Amniotic stem cell (primary cell): Measurements from ENCODE around the gene FLNC.

Experiments
- DNase-seq: peaks from one replicate; lab custom pipeline; 2025; lab: John Stamatoyannopoulos, UW

Gene FLNC

DNA sequence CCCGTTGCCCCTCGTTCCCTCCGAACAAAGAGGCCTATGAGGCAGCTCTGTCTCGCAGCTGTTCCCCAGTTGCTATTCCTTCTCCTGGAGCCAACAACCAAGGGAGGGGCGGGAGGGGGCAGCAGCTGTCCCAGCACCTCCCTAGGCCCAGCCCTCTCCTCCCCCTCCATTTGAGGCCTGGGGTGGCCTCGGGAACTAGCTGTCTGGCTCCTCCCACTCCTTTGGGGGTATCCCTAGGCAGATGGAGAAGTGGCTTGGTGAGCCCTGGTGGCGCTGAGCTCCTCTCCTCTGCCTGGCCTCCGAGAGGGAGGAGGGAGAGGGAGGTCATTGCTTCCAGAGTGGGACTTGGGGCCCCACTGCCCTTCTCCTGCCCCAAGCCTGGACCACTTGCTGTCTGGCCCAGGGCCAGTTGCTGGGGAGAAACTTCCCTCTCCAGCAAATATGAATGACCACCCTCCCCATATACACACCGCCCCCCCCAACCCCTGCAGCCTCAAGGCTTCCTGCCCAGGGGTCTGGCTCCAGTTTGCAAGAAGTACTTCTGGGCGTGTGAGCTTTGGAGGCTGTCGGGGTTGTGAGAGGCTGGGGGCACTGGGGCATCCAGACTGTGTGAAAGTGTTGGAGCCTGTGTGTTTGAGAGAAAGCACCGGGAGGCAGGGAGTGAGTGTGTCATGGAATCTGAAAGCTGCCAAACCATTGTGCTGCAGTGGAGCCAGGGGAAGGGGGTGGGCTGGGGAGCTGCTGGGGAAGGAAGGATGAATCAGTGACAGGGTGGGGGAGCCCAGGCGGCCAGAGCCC is 3.1 kb downstream of the FLNC start:
- no peak for DNase-seq

DNA sequence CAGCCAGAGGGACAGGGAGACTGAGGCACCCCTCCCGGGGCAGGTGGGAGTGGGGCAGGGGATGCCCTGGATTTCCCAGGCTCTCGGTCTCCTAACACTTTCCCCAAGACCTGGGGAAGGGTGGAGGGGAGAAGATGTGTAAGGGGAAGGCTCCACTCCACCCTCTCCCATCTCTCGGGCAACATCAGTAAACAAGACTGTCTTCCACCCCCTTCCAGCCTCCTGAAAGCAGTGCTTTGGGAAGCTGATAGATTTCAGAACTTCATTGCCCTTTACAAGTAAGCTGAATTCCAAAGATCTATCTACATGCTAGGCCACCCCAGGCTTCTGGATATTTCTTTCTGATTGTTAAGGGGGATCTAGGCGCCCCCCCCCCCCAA is 3.7 kb downstream of the FLNC start:
- no peak for DNase-seq

DNA sequence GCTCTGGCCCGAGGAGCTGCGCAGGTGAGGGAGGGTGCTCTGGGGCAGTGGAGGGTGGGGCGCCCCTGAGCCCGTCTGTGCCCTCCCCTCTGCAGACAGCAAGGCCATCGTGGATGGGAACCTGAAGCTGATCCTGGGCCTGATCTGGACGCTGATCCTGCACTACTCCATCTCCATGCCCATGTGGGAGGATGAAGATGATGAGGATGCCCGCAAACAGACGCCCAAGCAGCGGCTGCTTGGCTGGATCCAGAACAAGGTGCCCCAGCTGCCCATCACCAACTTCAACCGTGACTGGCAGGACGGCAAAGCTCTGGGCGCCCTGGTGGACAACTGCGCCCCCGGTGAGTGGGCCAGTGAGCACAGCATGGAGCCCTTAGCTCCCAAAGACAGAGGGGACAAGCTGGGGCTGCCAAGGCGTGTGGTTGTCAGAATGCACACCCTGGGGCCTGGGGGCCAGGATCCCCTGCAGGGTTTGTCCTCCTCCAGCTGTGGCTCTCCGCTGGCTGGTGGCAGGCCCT is 5.1 kb downstream of the FLNC start:
- DNase-seq = no peak

DNA sequence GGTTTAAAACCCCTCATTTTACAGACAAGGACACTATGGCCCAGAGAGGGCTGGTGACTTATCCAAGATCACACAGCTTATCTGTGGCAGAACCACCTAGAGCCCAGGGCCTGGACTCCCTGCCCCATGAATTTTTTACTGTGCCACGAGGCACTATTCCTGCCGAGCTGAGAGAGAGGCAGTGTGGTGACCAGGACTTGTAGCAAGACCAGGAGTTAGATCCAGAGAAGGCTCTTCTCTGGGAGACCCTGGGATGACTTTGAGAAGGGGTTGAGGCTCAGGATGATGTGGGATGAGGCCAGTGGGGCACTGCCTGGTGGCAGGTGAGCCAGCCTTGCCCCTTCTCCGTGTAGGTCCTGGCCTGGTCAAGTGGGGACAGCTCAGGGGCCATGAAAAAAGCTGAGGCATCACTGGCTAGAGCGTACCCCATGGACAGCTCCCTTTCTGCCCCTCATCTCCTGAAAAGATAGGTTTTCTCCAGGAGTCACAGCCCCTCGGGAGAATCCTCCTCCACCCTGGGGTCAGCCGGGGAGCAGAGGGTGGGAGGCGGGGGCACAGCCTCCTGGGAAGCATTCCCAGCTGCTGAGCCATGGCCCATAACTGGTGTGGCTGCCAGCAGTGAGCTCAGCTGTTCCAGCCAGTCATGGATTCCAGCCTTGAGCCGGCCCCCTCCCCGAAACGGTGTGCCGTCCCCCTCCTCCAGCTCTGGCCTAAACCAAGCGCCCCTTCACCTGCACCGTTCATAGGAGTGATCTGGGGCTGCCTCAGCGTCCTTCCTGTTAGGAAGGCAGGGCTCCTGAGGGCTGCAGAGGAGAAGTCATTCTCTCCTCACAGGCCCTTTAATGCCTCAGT is 5.8 kb downstream of the FLNC start:
- no peak for DNase-seq

- no peak for DNase-seq
Observed at GRCh38 chr7:128836729-128837348, 6.6 kb downstream of the FLNC start.

DNA sequence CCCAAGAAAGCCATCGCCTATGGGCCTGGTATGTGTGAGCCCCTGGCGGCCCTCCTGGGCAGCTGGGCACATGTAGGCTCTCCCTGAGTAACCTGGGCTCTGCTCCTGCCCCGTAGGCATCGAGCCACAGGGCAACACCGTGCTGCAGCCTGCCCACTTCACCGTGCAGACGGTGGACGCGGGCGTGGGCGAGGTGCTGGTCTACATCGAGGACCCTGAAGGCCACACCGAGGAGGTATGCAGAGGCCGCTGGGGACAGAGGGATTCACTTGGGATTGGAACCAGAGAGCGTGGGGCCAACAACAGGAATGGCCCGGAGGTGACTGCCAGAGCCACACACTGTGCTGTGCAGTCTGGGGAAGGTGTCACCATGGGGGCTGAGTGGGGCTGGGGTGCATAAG is 7.3 kb downstream of the FLNC start:
- DNase-seq = no peak

DNA sequence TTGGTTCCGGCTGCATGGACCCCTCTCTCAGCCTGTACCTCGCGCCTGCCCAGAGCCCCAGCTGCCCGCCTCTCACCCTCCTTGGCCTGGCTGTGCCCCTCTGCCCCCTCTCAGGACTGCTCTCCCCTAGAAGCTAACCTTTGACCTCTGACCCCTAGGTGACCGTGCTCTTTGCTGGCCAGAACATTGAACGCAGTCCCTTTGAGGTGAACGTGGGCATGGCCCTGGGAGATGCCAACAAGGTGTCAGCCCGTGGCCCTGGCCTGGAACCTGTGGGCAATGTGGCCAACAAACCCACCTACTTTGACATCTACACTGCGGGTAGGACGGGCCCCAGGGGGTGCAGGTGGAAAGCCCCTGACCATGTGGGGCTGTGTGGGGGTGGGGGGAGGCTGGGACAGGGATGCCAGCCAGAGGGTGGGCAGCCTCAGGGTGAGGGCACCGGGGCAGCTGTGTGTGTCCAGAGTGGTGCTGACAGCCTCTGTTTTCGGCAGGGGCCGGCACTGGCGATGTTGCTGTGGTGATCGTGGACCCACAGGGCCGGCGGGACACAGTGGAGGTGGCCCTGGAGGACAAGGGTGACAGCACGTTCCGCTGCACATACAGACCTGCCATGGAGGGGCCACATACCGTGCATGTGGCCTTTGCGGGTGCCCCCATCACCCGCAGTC is 8.0 kb downstream of the FLNC start:
- DNase-seq = no peak

- no peak for DNase-seq
Observed at GRCh38 chr7:128838981-128839731, 8.9 kb downstream of the FLNC start.

DNA sequence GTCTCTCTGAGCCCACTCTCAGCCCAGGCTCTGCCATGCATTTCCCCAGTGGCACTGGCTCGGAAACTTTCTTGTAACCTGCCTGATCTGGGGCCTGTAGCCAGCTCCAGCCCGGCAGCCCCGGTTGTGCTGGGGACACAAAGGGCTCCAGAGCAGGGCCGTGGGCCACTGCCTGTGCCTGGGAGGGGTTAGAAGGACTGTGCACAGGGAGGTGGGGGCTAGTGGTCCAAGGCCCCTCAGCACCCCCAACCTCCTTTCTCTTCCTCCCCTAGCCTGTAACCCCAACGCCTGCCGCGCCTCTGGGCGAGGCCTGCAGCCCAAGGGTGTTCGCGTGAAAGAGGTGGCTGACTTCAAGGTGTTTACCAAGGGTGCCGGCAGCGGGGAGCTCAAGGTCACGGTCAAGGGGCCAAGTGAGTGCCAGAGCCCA is 9.6 kb downstream of the FLNC start:
- no peak for DNase-seq

DNA sequence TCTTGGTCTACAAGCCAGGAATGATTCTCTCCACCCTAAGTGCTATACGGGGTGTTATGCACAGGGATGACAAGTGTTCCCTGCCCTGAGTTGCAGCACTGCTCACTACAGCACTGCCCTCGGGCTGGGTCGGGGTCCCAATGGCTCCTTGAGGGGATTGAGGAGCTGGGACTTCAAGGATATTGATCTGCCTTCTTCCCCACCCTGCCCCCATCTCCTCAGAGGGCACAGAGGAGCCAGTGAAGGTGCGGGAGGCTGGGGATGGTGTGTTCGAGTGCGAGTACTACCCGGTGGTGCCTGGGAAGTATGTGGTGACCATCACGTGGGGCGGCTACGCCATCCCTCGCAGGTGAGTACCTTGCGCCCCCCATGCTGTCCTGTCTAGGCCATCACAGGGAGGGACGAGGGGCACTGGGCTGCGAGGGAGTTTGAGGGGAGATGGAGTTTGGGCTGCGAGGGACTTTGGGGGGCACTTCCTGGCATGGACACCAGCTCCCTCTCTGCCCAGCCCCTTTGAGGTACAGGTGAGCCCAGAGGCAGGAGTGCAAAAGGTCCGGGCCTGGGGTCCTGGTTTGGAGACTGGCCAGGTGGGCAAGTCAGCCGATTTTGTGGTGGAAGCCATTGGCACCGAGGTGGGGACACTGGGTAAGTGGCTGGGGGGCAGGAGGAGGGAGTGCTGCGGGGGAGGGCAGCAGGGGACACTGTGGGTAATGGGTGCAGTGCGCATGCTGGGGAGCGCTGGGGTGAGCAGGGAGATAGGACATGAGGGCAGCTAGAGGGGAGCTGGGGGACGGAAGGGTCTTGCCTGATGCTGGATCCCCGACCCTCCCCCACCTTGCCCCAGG is 10.3 kb downstream of the FLNC start:
- DNase-seq = no peak

DNA sequence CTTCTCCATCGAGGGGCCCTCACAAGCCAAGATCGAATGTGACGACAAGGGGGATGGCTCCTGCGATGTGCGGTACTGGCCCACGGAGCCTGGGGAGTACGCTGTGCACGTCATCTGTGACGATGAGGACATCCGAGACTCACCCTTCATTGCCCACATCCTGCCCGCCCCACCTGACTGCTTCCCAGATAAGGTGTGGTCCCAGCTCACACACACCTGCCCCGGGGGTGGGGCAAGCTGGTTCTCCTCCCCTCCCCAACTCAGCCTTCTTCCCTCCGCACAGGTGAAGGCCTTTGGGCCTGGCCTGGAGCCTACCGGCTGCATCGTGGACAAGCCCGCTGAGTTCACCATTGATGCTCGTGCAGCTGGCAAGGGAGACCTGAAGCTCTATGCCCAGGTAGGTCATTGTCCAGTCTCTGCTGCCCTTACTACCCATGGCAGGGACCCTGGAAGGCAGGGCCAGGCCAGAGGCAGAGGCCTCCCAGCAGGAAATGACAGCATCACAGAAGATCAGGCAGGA is 11.0 kb downstream of the FLNC start:
- no peak for DNase-seq

DNA sequence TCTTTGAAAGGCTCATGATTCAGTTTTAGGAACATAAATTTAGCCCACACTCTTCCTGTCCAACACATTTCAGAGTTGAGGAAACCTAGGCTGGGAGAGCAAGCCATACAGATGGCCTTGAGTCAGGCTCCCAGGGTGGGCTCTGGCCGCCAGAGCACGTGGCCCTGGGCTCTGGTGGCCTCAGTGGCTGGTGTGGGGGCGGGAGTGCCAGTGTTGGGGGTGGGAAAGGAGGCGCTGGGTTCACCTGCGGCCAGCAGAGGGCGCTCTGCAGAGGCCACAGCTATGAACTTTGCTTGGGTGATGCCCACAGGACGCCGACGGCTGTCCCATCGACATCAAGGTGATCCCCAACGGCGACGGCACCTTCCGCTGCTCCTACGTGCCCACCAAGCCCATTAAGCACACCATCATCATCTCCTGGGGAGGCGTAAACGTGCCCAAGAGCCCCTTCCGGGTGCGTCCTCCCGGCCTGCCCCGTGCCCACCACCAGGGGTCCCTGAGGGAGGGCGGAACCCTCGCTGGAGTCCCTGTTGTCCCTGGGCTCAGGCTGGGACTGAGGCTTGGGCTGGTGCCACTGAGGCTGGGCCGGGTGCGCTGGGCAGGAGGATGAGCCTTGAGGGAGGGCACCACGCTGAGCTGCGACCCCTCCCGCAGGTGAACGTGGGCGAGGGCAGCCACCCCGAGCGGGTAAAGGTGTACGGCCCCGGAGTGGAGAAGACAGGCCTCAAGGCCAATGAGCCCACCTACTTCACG is 11.9 kb downstream of the FLNC start:
- DNase-seq = no peak

- no peak for DNase-seq
Observed at GRCh38 chr7:128842674-128843641, 12.8 kb downstream of the FLNC start.

DNA sequence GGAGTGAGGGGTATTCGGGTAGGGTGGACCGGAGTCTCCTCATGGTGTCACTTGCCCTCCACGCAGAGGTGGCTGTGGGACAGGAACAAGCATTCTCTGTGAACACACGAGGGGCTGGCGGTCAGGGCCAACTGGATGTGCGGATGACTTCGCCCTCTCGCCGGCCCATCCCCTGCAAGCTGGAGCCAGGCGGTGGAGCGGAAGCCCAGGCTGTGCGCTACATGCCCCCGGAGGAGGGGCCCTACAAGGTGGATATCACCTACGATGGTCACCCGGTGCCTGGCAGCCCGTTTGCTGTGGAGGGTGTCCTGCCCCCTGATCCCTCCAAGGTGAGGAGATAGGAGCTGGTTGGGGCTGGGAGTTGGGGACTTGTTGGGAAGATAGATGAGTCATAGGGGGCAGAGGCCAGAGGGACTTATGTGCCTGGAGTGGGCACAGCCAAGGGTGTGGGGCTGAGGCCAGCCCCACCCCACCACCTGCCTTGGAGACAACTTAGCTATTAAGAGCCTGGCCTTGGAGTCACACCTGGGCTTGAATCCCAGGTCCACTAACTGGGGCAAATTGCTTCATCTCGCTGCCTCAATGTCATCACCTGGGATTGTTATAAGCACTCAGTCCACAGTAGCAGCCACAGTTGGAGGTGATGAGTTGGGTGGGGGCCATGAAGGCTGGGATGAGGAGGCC is 13.9 kb downstream of the FLNC start:
- no peak for DNase-seq

DNA sequence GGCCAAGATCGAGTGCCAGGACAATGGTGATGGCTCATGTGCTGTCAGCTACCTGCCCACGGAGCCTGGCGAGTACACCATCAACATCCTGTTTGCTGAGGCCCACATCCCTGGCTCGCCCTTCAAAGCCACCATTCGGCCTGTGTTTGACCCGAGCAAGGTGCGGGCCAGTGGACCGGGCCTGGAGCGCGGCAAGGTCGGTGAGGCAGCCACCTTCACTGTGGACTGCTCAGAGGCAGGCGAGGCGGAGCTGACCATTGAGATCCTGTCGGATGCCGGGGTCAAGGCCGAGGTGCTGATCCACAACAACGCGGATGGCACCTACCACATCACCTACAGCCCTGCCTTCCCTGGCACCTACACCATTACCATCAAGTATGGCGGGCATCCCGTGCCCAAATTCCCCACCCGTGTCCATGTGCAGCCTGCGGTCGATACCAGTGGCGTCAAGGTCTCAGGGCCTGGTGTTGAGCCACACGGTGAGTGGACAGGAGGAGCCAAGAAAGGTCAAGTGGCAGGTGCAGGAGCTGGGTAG is 14.6 kb downstream of the FLNC start:
- no peak for DNase-seq

- DNase-seq = no peak
Observed at GRCh38 chr7:128845475-128845874, 15.3 kb downstream of the FLNC start.

DNA sequence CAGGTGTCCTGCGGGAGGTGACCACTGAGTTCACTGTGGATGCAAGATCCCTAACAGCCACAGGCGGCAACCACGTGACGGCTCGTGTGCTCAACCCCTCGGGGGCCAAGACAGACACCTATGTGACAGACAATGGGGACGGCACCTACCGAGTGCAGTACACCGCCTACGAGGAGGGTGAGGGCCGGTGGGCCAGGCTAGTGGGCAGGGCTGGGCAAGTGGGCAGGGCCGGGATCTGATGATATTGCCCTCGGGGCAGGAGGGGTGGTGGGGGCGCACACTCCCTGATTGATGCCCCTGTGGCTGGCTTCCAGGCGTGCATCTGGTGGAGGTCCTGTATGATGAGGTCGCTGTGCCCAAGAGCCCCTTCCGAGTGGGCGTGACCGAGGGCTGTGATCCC is 15.8 kb downstream of the FLNC start:
- DNase-seq = no peak
